WTC11 (cell line): ENCODE results near the gene CDKL5.

ENCODE experiments used
- ESRRA ChIP-seq: sonication (generic); formaldehyde crosslinking; IDR thresholded peaks from 2 replicates; pipeline ENCODE4 v1.8.1; 2022; ENCODE audit warnings: mild to moderate bottlenecking, missing genetic modification reagents, borderline replicate concordance
- HMGA2 ChIP-seq: fragments of 250-450 bp; sonication (Bioruptor Pico); IDR thresholded peaks from 2 replicates; pipeline ENCODE4 v1.4.0; 2021; ENCODE audit warnings: mild to moderate bottlenecking, moderate library complexity
- NFE2L1 ChIP-seq: sonication (generic); formaldehyde crosslinking; IDR thresholded peaks from 2 replicates; pipeline ENCODE4 v1.8.1; 2023; ENCODE audit warnings: missing genetic modification reagents
- PRRX2 ChIP-seq: fragments of 250-450 bp; sonication (Bioruptor Pico); IDR thresholded peaks from 2 replicates; pipeline ENCODE4 v1.8.0; 2021; ENCODE audit warnings: mild to moderate bottlenecking
- ZNF281 ChIP-seq: sonication (generic); formaldehyde crosslinking; IDR thresholded peaks from 2 replicates; pipeline ENCODE4 v1.8.0; 2023; ENCODE audit warnings: mild to moderate bottlenecking, missing genetic modification reagents

GRCh38 chrX:18591834-18592233 lies 166.4 kb downstream of the CDKL5 start:
- TF ChIP-seq ZNF281 (CRISPR knock-in tag) (no peak), ESRRA (no peak), HMGA2 (CRISPR knock-in tag) (no peak), NFE2L1 (CRISPR knock-in tag) (no peak), PRRX2 (CRISPR knock-in tag) (no peak)
